ENCODE measurements around the gene FTCD. TPM values are rescaled to one million over a fixed set of nuclear protein-coding genes. Genes with fewer than 3 reads are reported as not detected.
A peak's percentile ranks its signal among the peaks of the same experiment; 100 is the strongest.

FTCD gene
- total and polyA plus RNA-seq, 2 experiments from 2014 or later = not detected

DNA sequence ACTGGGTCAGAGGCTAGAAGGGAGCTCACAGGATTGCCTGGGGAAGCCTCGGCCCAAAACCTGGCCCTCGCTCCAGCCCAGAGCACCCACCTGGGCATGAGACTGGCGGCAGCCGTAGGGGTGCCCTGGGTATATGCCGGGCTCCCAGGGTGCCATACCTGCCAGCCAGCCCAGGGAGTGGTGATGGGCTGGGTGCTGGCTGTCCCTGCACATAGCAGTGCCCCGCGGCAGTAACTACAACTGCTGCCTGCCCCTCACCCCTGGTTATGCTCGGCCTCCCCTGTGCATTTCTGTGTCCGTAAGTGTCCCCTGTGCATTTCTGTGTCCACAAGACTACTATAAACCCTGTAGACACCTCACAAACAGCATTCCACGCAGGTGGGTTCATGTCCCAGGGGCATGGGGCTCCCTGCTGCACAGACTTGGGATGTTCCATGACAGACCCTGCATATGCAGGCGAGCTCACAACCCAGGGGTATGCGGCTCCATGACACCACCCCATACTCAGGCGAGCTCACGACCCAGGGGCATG, 34.6 kb upstream of the FTCD start:
- Histone ChIP-seq H3K4me2 (ENCODE audit: unreplicated experiment) (no peak overlapping the region), H3F3A (ENCODE audit: insufficient read depth) (peaks cover 12% of the 10 kb centered on the region), H3K4me3 (no peak overlapping the region), H3K9me2 (ENCODE audit: insufficient read depth) (no peaks in the 10 kb centered on the region), H4K20me1 (ENCODE audit: insufficient read depth) (no peaks in the 10 kb centered on the region), H3K79me2 (ENCODE audit: insufficient read depth) (no peaks in the 10 kb centered on the region), H3K36me3 (ENCODE audit: low read depth) (peaks cover 4% of the 10 kb centered on the region; the same call in 1 of the 2 replicates), H2AFZ (no peak overlapping the region), H3K9ac (no peak overlapping the region), H3K4me1 (ENCODE audit: insufficient read depth) (peaks cover 24% of the 10 kb centered on the region), H3K27ac (no peak overlapping the region), H3K27me3 (replicated peaks; ENCODE audit: insufficient read depth) (no peaks in the 10 kb centered on the region), H3K9me3 (ENCODE audit: low read depth) (no peaks in the 10 kb centered on the region)
- no peak for DNase-seq
- in situ Hi-C loops (cut with MboI) = no loop called here
- WGBS, 2 experiments (ENCODE audit: low coverage in 1 of 2, low lambda C conversion rate in 2 of 2, missing lambda C conversion rate in 2 of 2) = 89 to 91% methylated on average over 11 to 14 of the region's 14 CpGs
- TF ChIP-seq EZH2 (IDR thresholded peaks at IDR 0.05; ENCODE audit: insufficient read depth, poor library complexity, severe bottlenecking) (no peak), EZH2phosphoT487 (IDR thresholded peaks at IDR 0.05; ENCODE audit: insufficient read depth, low read depth) (no peak)

DNA sequence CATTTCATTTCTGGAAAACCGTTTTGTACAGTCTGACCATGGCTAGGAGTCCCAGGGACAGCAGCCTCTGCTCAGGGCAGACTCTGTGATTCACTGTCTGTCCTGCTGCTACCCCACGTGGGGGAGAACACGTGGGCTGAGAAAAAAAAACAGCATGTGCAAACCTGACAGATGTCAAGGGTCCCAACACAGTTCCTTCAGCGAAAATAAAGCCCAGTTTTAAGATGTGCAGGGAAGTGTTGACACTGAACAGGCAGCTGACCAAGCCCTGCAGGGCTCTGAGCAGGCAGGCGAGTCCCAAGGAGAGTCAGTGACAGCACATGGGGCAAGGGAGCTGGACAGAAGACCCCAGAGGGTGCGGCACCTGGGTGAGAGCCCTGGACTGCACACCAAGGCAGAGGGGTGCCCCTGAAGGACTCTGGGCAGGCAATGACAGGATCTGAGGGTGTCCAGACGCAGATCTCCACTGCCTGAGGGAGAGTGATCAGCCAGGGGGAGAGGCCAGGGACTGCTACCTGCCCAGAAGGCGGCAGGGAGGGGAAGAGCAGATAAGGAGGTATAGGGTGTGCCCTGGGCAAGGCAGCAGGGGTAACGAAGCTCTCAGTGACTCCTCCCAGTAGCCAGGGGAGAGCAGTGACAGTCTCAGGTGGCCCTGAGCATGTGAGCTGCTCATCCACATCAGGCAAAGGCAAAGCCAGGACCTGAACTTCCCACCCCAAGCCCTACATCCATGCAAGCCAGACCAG, 34.0 kb upstream of the FTCD start:
- Histone ChIP-seq H4K20me1 (ENCODE audit: insufficient read depth) (no peaks in the 10 kb centered on the region), H3K9ac (peak overlapping the region; percentile 49), H3K9me2 (ENCODE audit: insufficient read depth) (no peaks in the 10 kb centered on the region), H3K4me3 (no peak overlapping the region), H3K36me3 (ENCODE audit: low read depth) (peaks cover 4% of the 10 kb centered on the region; the same call in 1 of the 2 replicates), H3K79me2 (ENCODE audit: insufficient read depth) (no peaks in the 10 kb centered on the region), H2AFZ (no peak overlapping the region), H3K27me3 (replicated peaks; ENCODE audit: insufficient read depth) (no peaks in the 10 kb centered on the region), H3K4me1 (ENCODE audit: insufficient read depth) (peaks cover 24% of the 10 kb centered on the region), H3F3A (ENCODE audit: insufficient read depth) (peaks cover 12% of the 10 kb centered on the region), H3K9me3 (ENCODE audit: low read depth) (no peaks in the 10 kb centered on the region), H3K27ac (peak overlapping the region; percentile 55), H3K4me2 (ENCODE audit: unreplicated experiment) (peak overlapping the region; percentile 58)
- peak; percentile 82 for DNase-seq
- 42 to 48% methylated on average over 9 of the region's 9 CpGs for WGBS, 2 experiments (ENCODE audit: low coverage in 1 of 2, low lambda C conversion rate in 2 of 2, missing lambda C conversion rate in 2 of 2)
- TF ChIP-seq EZH2phosphoT487 (IDR thresholded peaks at IDR 0.05; ENCODE audit: insufficient read depth, low read depth) = no peak
- no peak for TF ChIP-seq EZH2 (IDR thresholded peaks at IDR 0.05; ENCODE audit: insufficient read depth, poor library complexity, severe bottlenecking)
- in situ Hi-C loops (cut with MboI) = no loop called here

DNA sequence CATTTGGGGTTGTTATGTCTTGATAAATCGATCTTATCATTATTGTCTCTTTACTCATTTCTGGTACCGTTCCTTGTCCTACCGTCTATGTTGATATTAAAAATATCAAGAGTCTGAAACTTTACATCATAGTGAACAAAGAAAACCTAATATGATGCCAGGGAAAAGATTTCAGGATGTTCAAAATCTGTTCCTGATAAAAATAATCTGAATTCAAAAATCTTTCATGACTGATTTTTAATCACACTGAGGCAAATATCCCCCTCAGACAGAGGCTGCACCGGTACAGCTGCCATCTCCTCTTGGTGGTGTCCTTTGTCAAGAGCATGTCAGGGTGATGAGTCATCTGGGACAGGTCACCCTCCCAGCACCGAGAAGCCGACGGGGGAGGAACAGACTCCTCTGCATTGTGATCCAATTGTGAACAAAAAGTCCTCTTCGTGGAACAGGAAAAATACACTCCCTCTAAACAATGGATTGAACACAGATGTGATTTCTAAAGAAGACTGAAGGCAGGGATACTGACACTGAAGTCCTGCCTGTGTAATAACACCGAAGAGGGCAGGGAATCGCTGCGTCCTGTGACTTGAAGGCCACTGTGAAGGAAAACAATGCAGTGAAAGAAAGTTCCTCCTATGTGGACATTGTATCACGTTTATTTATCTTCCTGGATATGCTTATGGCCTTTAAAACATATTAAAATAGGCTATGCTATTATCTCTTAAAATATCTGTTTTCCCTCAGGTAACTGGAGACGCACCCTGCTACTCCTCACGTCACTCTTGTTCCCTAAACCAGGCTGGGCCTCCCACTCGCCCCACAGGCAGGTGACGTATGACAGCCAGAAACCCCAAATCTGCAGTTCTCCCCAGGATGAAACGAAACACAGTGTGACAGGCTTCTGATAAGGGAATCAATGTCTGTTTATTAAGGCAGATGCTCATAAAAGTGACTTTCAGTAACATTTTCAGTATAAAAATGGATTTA, 33.1 kb upstream of the FTCD start:
- peak overlapping the region; percentile 49 for H3K9ac ChIP-seq
- H3K4me2 ChIP-seq (ENCODE audit: unreplicated experiment) = peak overlapping the region; percentile 58
- peak overlapping the region; percentile 36; the same call in 1 of the 2 replicates for H2AFZ ChIP-seq
- H3K27me3 ChIP-seq (replicated peaks; ENCODE audit: insufficient read depth) = no peaks in the 10 kb centered on the region
- in situ Hi-C loops (cut with MboI) = no loop called here
- peak overlapping the region; percentile 55 for H3K27ac ChIP-seq
- 21 to 22% methylated on average over 17 of the region's 17 CpGs for WGBS, 2 experiments (ENCODE audit: low coverage in 1 of 2, low lambda C conversion rate in 2 of 2, missing lambda C conversion rate in 2 of 2)
- peaks cover 12% of the 10 kb centered on the region for H3F3A ChIP-seq (ENCODE audit: insufficient read depth)
- H3K79me2 ChIP-seq (ENCODE audit: insufficient read depth) = no peaks in the 10 kb centered on the region
- H3K4me1 ChIP-seq (ENCODE audit: insufficient read depth) = peaks cover 24% of the 10 kb centered on the region
- no peak for TF ChIP-seq EZH2phosphoT487 (IDR thresholded peaks at IDR 0.05; ENCODE audit: insufficient read depth, low read depth)
- no peak for TF ChIP-seq EZH2 (IDR thresholded peaks at IDR 0.05; ENCODE audit: insufficient read depth, poor library complexity, severe bottlenecking)
- peak; percentile 85 for DNase-seq
- H4K20me1 ChIP-seq (ENCODE audit: insufficient read depth) = no peaks in the 10 kb centered on the region
- peaks cover 4% of the 10 kb centered on the region; the same call in 1 of the 2 replicates for H3K36me3 ChIP-seq (ENCODE audit: low read depth)
- H3K4me3 ChIP-seq = peak overlapping the region; percentile 23; the same call in 1 of the 2 replicates
- no peaks in the 10 kb centered on the region for H3K9me2 ChIP-seq (ENCODE audit: insufficient read depth)
- H3K9me3 ChIP-seq (ENCODE audit: low read depth) = no peaks in the 10 kb centered on the region

DNA sequence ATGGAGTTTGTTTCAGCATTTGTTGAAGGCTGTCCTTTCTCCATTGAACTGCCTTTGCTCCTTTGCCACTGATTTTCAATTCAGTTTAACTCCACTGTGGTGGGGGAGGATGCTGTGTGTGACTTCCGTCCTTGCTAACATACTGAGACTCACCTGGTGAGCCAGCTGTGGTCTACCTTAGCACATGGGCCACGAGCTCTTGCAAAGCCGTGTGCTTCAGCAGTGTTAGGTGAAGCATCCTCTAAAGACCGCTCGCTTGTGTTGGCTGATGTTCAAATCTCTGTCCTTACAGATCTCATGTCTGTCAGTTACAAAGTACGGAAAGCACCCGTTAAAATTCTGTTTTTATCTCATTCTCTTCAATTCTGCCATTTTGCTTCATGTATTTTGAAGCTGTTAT, 32.4 kb upstream of the FTCD start:
- H3K4me3 ChIP-seq = no peak overlapping the region
- peaks cover 12% of the 10 kb centered on the region for H3F3A ChIP-seq (ENCODE audit: insufficient read depth)
- H3K36me3 ChIP-seq (ENCODE audit: low read depth) = peaks cover 4% of the 10 kb centered on the region; the same call in 1 of the 2 replicates
- no peak for DNase-seq
- no peaks in the 10 kb centered on the region for H3K27me3 ChIP-seq (replicated peaks; ENCODE audit: insufficient read depth)
- no peak for TF ChIP-seq EZH2 (IDR thresholded peaks at IDR 0.05; ENCODE audit: insufficient read depth, poor library complexity, severe bottlenecking)
- no peak for TF ChIP-seq EZH2phosphoT487 (IDR thresholded peaks at IDR 0.05; ENCODE audit: insufficient read depth, low read depth)
- in situ Hi-C loops (cut with MboI) = no loop called here
- no peaks in the 10 kb centered on the region for H3K9me2 ChIP-seq (ENCODE audit: insufficient read depth)
- no peak overlapping the region for H3K9ac ChIP-seq
- H3K27ac ChIP-seq = no peak overlapping the region; the same call in 1 of the 2 replicates
- H2AFZ ChIP-seq = no peak overlapping the region
- 62 to 65% methylated on average over 7 of the region's 7 CpGs for WGBS, 2 experiments (ENCODE audit: low coverage in 1 of 2, low lambda C conversion rate in 2 of 2, missing lambda C conversion rate in 2 of 2)
- no peaks in the 10 kb centered on the region for H4K20me1 ChIP-seq (ENCODE audit: insufficient read depth)
- peaks cover 24% of the 10 kb centered on the region for H3K4me1 ChIP-seq (ENCODE audit: insufficient read depth)
- H3K9me3 ChIP-seq (ENCODE audit: low read depth) = no peaks in the 10 kb centered on the region
- H3K4me2 ChIP-seq (ENCODE audit: unreplicated experiment) = peak overlapping the region; percentile 58
- no peaks in the 10 kb centered on the region for H3K79me2 ChIP-seq (ENCODE audit: insufficient read depth)
